Gastrocnemius medialis (tissue), 4 donors: ENCODE data around the gene BASP1.

Experiments used
- CTCF ChIP-seq, 5 experiments: fragments of 450-650 bp in 3 of 5; fragments of 200-600 bp in 2 of 5; sonication (generic) in 2 of 5; IDR thresholded peaks in 4 of 5; conservative IDR thresholded peaks in 1 of 5; 1 replicate in 4 of 5; 2 replicates in 1 of 5; pipeline ENCODE4 v1.5.1; 2016 to 2019; ENCODE audit warnings: antibody characterized with exemption in 5 of 5, mild to moderate bottlenecking in 3 of 5, moderate library complexity in 3 of 5
- POLR2A ChIP-seq, 2 donors: fragments of 450-650 bp; IDR thresholded peaks; one replicate each; pipeline ENCODE4 v1.6.1; 2017; ENCODE audit warnings: antibody characterized with exemption in 2 of 2, mild to moderate bottlenecking in 2 of 2, moderate library complexity in 2 of 2

DNA sequence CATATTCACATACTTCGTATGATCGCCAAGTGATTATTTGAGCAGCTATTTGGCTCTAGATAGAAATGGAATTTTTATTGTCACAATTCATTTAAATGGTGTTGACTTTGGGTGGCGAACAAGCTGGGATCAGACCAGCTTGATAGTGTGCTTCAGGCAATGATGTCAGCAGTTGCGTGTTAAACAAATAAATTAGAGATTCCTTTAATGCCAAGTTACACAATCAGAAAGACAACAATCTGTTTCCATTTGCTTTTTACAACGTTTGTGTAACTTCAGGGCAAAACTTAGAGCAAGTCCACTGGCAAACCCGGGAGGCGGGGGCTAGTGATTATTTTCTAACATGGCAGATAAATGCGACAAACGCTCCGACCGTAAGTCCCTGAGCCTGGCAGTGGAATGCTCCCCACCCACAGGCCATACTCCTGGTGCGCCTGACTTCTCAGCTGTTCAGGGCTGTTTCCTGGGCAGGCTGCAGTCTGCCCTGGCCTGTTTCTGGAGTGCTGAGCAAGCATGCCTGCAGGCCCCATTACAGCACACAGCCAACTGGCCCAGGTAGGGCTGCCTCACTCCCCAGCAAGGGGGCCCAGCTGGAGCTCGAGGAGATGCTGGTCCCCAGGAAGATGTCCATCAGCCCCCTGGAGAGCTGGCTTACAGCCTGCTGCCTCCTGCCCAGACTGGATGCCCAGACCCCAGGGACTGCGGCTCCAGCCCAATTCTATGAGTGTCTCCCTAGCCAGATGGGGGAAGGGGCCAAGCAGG lies 88.7 kb downstream of the BASP1 start:
- TF ChIP-seq POLR2A (IDR thresholded peaks at IDR 0.05) (no peak), CTCF (IDR thresholded peaks at IDR 0.05 in 4 of 5, conservative IDR thresholded peaks at IDR 0.05 in 1 of 5) (no peak)
